Kidney (tissue), 14 donors: ENCODE data around the gene PTMA. TPM values are rescaled to one million over a fixed set of nuclear protein-coding genes. Genes with fewer than 3 reads are reported as not detected.

Source experiments
- DNase-seq, 5 donors: peaks; one replicate each; pipeline ENCODE4 v3.0.0-alpha.2; 2013 to 2020
- FAIRE-seq: peaks from 2 replicates; lab custom pipeline; 2012; peaks lifted over from hg19 to GRCh38; lab: Jason Lieb, UNC
- H3K27ac ChIP-seq, 2 donors: one replicate each; pipeline ENCODE4 v1.7.0; 2013; ENCODE audit warnings: low read depth in 2 of 2, low read length in 2 of 2, inconsistent platforms in 1 of 2
- H3K27me3 ChIP-seq: one replicate; pipeline ENCODE4 v1.7.1; 2013; ENCODE audit warnings: low read length, inconsistent platforms; ENCODE audit not compliant: control insufficient read depth, insufficient read depth
- H3K36me3 ChIP-seq, 3 donors: one replicate each; pipeline versions ENCODE4 v1.7.0 to v1.7.1; 2013; ENCODE audit warnings: low read length in 3 of 3, control low read depth in 1 of 3, inconsistent platforms in 1 of 3; ENCODE audit not compliant: insufficient read depth in 3 of 3, control insufficient read depth in 2 of 3
- H3K4me1 ChIP-seq, 3 donors: one replicate each; pipeline versions ENCODE4 v1.7.0 to v1.7.1; 2013; ENCODE audit warnings: low read length in 3 of 3, inconsistent platforms in 1 of 3, low read depth in 1 of 3; ENCODE audit not compliant: control insufficient read depth in 2 of 3, insufficient read depth in 2 of 3
- H3K4me3 ChIP-seq, 3 donors: one replicate each; pipeline versions ENCODE4 v1.7.0 to v1.8.1; 2013; ENCODE audit warnings: low read length in 3 of 3, control low read depth in 1 of 3, inconsistent platforms in 1 of 3
- H3K9ac ChIP-seq, 3 donors: one replicate each; pipeline versions ENCODE4 v1.7.0 to v1.7.1; 2013; ENCODE audit warnings: low read length in 3 of 3, control low read depth in 1 of 3, inconsistent platforms in 1 of 3
- H3K9me3 ChIP-seq, 3 donors: one replicate each; pipeline versions ENCODE4 v1.7.0 to v1.7.1; 2013; ENCODE audit warnings: low read length in 3 of 3, control low read depth in 1 of 3, inconsistent platforms in 1 of 3; ENCODE audit not compliant: control insufficient read depth in 2 of 3, insufficient read depth in 1 of 3
- CTCF ChIP-seq: IDR thresholded peaks from 3 replicates; pipeline ENCODE4 v1.5.1; 2012; ENCODE audit warnings: mild to moderate bottlenecking, moderate library complexity, borderline replicate concordance; ENCODE audit not compliant: insufficient read depth; ENCODE audit errors: extremely low read depth
- intact Hi-C: fragments of 100-400 bp; cut with DNase I; formaldehyde crosslinking; loops from one replicate; pipeline ENCODE4 v1.11.1; 2022
- polyA plus RNA-seq: library from polyadenylated mRNA; stranded (reverse); fragments of 350-450 nt; fragmentation: Illumina TruSeq; extraction: RNeasy Lipid Tissue Mini Kit (QIAGEN cat#74804); gene quantifications from one replicate; pipeline ENCODE4 v1.2.3, GENCODE V29; 2014; ENCODE audit warnings: low read depth, low replicate concordance; ENCODE audit not compliant: insufficient read depth
- total RNA-seq: library from RNA; stranded (reverse); fragmentation: NEBNext Ultra II Directional; extraction: Animal tissue kit (Norgen Biotek cat#: 25700); gene quantifications from one replicate; pipeline ENCODE4 v1.2.1, GENCODE V29; 2021
- donor health status: control.
- donor health status: control.
- donor health status: control.
- donor health status: control.
- donor health status: control.
- donor health status: DM: yes; HTN: yes; CAD: no.
- donor health status: Normal renal cell carcinoma (clear cell type).

The PTMA gene
- total and polyA plus RNA-seq, 2 donors from 2014 or later, result 825 to 1,173 TPM

- TF ChIP-seq CTCF, result no peak
- Histone ChIP-seq H3K27me3 (no peaks in the 10 kb centered on the region), H3K9ac (no peak overlapping the region), H3K4me3 (no peak overlapping the region), H3K4me1 (peaks cover 0 to 6% (median 2%) of the 10 kb centered on the region in 3 donors), H3K9me3 (no peaks in the 10 kb centered on the region), H3K27ac (no peak overlapping the region), H3K36me3 (no peaks in the 10 kb centered on the region)
- intact Hi-C loops, result loop anchor here (5.0 kb wide), 1 partner anchor 34 kb away; no protein-coding TSS in a partner anchor
- DNase-seq, result no peak
- FAIRE-seq, result no peak
These were observed 24.8 kb upstream of the PTMA start for GRCh38 chr2:231683292-231684235.

GRCh38 chr2:231684314-231685223 is 23.8 kb upstream of the PTMA start:
- Histone ChIP-seq H3K9ac (no peak overlapping the region), H3K27me3 (no peaks in the 10 kb centered on the region), H3K4me3 (no peak overlapping the region), H3K27ac (no peak overlapping the region), H3K4me1 (peaks cover 0 to 6% (median 2%) of the 10 kb centered on the region in 3 donors), H3K36me3 (no peaks in the 10 kb centered on the region), H3K9me3 (no peaks in the 10 kb centered on the region)
- DNase-seq (no peak), FAIRE-seq (no peak)
- no peak for TF ChIP-seq CTCF
- intact Hi-C loops, result loop anchor here (5.0 kb wide), 1 partner anchor 33 kb away; no protein-coding TSS in a partner anchor

- intact Hi-C loops, result no loop called here
- Histone ChIP-seq H3K4me3 (no peak overlapping the region), H3K9ac (no peak overlapping the region), H3K9me3 (no peaks in the 10 kb centered on the region), H3K27me3 (no peaks in the 10 kb centered on the region), H3K4me1 (peaks cover 0 to 6% (median 2%) of the 10 kb centered on the region in 3 donors), H3K36me3 (no peaks in the 10 kb centered on the region), H3K27ac (no peak overlapping the region)
- FAIRE-seq (no peak), DNase-seq (no peak)
- no peak for TF ChIP-seq CTCF
These were observed 22.8 kb upstream of the PTMA start for GRCh38 chr2:231685349-231686191.
